ENCODE results near the gene WNT5B. TPM values are rescaled to one million over a fixed set of nuclear protein-coding genes. Genes with fewer than 3 reads are reported as not detected.

The WNT5B gene
- total and polyA plus RNA-seq, 3 donors from 2014 or later, result 4.6 to 5.8 (median 4.9) TPM

DNA sequence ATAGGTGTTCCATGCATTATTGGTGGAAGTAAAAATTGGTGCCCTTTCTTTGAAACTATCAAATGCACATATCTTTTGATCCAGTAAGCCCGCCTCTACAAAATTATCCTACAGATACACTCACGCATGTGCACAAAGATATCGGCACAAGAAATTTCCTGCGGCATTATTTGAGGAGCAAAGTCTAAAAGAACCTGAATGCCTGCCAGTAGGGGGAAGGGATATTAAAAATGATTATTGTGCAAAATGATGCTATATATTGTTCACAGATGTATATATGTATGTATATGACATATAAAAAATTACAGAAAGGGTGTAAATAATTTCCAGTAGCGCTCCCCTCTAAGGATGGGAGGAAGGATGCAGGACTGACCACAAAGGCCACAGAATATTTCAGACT, 37.2 kb downstream of the WNT5B start:
- Histone ChIP-seq H3K9me3 (no peaks in the 10 kb centered on the region), H3K36me3 (ENCODE audit: low read depth, missing control alignments) (no peaks in the 10 kb centered on the region), H3K27ac (peak overlapping the region; percentile 0 to 36), H3K4me1 (peaks cover 7% of the 10 kb centered on the region), H3K4me3 (no peak overlapping the region), H3K27me3 (no peaks in the 10 kb centered on the region)
- TF ChIP-seq, protein P1, sequence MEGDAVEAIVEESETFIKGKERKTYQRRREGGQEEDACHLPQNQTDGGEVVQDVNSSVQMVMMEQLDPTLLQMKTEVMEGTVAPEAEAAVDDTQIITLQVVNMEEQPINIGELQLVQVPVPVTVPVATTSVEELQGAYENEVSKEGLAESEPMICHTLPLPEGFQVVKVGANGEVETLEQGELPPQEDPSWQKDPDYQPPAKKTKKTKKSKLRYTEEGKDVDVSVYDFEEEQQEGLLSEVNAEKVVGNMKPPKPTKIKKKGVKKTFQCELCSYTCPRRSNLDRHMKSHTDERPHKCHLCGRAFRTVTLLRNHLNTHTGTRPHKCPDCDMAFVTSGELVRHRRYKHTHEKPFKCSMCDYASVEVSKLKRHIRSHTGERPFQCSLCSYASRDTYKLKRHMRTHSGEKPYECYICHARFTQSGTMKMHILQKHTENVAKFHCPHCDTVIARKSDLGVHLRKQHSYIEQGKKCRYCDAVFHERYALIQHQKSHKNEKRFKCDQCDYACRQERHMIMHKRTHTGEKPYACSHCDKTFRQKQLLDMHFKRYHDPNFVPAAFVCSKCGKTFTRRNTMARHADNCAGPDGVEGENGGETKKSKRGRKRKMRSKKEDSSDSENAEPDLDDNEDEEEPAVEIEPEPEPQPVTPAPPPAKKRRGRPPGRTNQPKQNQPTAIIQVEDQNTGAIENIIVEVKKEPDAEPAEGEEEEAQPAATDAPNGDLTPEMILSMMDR (IDR thresholded peaks at IDR 0.05), result no peak
- TF ChIP-seq POLR2A (IDR thresholded peaks at IDR 0.05), result no peak
- WGBS, 2 donors, result 64 to 66% methylated on average over 5 of the region's 5 CpGs
- intact Hi-C loops (cut with DNase I; ENCODE audit: low total_unique reads), result no loop called here
- DNase-seq, result no peak

DNA sequence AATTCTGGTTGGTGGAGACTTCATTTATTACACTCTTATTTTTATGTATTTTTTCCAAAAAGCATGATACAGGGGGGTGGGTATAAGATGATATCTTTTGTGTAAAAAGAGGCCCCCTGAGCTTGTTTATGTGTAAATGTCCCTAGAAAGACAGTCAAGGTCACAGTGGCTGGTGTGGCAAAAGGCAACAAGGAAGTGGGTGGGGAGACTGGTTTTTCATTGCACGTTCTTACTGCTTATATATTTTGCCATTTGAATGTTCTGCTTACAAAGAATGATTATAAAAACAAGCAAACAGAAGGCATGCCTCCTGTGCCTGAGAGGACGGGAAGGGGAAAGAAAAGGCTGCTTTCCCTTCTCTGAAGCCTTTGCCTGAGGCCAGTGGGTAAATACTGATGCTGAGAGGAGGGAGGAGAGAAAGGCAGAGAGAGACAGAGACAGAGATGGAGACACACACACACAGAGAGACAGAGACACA, 37.7 kb downstream of the WNT5B start:
- no peaks in the 10 kb centered on the region for H3K36me3 ChIP-seq (ENCODE audit: low read depth, missing control alignments)
- H3K27ac ChIP-seq, result peak overlapping the region; percentile 0 to 36
- TF ChIP-seq, protein P1 (IDR thresholded peaks at IDR 0.05), result no peak
- no peak for TF ChIP-seq POLR2A (IDR thresholded peaks at IDR 0.05)
- H3K9me3 ChIP-seq, result no peaks in the 10 kb centered on the region
- DNase-seq, result no peak
- H3K27me3 ChIP-seq, result no peaks in the 10 kb centered on the region
- WGBS, 2 donors, result 20 to 27% methylated on average over 2 of the region's 2 CpGs
- no peak overlapping the region for H3K4me3 ChIP-seq
- peaks cover 4% of the 10 kb centered on the region for H3K4me1 ChIP-seq
- intact Hi-C loops (cut with DNase I; ENCODE audit: low total_unique reads), result no loop called here

DNA sequence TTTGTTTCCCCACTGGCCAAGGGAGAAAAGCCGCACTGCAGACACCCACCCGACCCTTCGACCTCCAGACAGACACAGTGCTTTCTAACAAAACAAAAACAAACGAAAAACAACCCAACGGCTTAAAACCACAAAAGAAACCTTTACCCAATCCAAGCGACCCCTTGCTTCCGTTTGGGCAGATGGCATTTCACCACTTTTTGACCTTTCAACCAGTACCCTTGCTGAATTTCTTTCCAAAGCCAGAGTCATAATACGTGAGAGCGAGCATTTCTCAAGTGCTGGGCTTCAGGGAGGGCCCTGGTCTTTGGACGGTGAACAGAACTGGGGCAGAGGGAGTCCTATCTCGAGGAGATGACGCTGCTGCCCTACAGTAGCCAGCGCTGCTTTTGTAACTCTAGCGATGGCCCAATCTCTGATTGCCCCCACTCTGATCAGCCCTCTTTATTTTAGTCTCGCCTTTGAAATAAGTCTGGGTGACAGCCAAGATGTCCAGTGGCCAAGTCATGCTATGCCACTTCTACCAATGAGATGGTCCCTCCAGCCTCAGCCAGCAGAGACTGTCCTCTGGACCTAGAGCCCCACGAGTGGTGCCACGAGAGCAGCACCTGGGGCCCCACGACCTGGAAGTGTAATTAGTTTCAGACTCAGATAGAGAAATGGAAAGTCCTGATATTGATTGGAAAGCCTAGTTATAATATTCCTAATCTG, 40.0 kb downstream of the WNT5B start:
- intact Hi-C loops (cut with DNase I; ENCODE audit: low total_unique reads), result no loop called here
- no peaks in the 10 kb centered on the region for H3K36me3 ChIP-seq (ENCODE audit: low read depth, missing control alignments)
- H3K4me3 ChIP-seq, result no peak overlapping the region
- 81 to 84% methylated on average over 18 of the region's 18 CpGs for WGBS, 2 donors
- H3K27ac ChIP-seq, result no peak overlapping the region
- H3K4me1 ChIP-seq, result peaks cover 4% of the 10 kb centered on the region
- H3K9me3 ChIP-seq, result no peaks in the 10 kb centered on the region
- no peaks in the 10 kb centered on the region for H3K27me3 ChIP-seq
- TF ChIP-seq POLR2A (IDR thresholded peaks at IDR 0.05), result no peak
- TF ChIP-seq, protein P1 (IDR thresholded peaks at IDR 0.05), result no peak
- DNase-seq, result no peak

DNA sequence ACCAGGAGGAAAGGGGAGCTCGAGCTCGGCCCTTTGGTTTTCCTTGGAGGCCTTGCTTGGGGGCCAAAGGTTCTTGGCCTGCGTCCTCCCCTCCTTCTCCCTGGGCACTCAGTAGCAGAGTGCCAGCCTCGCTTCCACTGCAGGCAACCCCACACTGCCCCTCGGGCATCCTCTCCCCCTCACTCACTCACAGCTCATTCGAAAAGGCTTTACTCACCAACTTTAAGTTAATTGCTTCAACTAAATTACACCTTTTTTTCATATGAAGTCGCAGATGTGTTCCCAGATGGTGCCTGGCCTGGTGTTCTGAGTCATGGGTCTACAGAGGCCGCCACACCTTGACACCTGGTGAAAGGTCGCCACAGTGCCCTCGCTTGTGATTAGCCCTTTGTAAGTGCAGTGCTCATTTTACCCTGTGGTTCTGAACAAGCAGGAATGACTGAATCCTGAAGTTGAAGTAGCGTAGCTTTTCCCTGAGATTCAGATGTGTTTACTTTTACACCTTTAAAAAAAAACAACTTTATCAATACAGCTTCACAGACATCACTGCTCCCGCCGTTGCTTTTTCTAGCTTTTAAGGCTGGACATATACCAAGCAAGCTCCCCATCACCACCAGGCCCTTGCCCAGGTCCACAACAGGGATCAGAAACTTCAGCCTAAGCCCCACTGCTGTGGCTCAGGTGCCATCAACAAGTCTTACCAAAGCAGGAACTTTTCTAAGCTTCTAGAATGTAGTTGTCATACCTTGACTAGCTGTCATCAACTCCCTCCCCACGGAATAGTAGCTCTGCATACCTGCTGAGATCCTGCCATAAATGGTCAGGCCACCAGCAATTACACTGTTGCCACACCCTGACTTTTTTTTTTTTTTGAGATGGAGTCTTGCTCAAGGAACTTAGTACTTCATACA, 41.6 kb downstream of the WNT5B start:
- intact Hi-C loops (cut with DNase I; ENCODE audit: low total_unique reads), result no loop called here
- 80 to 82% methylated on average over 14 of the region's 14 CpGs for whole genome bisulfite sequencing, 2 donors

More for the DNA sequence above, 41.6 kb downstream of the WNT5B start:
- Histone ChIP-seq H3K4me1 (peaks cover 4% of the 10 kb centered on the region), H3K27ac (no peak overlapping the region), H3K27me3 (no peaks in the 10 kb centered on the region), H3K36me3 (ENCODE audit: low read depth, missing control alignments) (no peaks in the 10 kb centered on the region), H3K9me3 (no peaks in the 10 kb centered on the region), H3K4me3 (no peak overlapping the region)
- DNase-seq, result no peak
- TF ChIP-seq, protein P1 (IDR thresholded peaks at IDR 0.05), result no peak
- no peak for TF ChIP-seq POLR2A (IDR thresholded peaks at IDR 0.05)
